ENCODE results near the gene TMEM39B.
A peak's percentile ranks its signal among the peaks of the same experiment; 100 is the strongest.
"Not testable (repeated sequence)": the region's sequence is repeated elsewhere in the genome, so short reads cannot be mapped to it uniquely, and the experiment has no call there.

The TMEM39B gene

GRCh38 chr1:32072622-32073298 lies at the start of gene TMEM39B:
Gene TMEM39B (plus strand): TSS chr1:32072939. CDS start chr1:32073048, 109 bp downstream.
- peak; percentile 89 for DNase-seq (ENCODE audit: low read depth)

- no peak for DNase-seq (ENCODE audit: low read depth)
These were observed 49.4 kb upstream of the TMEM39B start for GRCh38 chr1:32023351-32023750.

- no peak for DNase-seq (ENCODE audit: low read depth)
These were observed 47.2 kb upstream of the TMEM39B start for GRCh38 chr1:32025515-32025914.

GRCh38 chr1:32028746-32029145 lies 44.0 kb upstream of the TMEM39B start:
- no peak for DNase-seq (ENCODE audit: low read depth)

- DNase-seq (ENCODE audit: low read depth) = no peak
These were observed 41.0 kb upstream of the TMEM39B start for GRCh38 chr1:32031578-32032274.

GRCh38 chr1:32032275-32032615 lies 40.5 kb upstream of the TMEM39B start:
- DNase-seq (ENCODE audit: low read depth) = no peak

- DNase-seq (ENCODE audit: low read depth) = no peak
These were observed 37.6 kb upstream of the TMEM39B start for GRCh38 chr1:32035119-32035518.

DNA sequence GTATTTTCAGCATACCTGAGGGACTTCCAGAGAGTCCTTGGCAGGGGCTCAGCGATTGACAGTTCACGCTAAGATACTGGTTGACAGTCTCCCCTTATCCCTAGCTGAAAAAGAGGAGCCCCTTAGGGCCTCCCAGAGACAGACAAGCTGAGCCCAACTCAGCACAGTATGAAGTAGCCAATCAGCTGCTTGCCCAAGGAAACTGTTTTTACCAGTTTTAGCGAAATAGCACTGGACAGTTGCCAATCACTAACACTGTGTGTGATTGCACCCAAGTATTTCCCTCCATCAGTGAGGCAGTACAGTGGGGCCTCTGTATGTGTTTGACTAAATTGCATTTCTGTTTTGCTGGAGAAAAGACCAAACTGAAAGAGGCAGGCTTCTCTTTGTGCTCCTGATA lies 32.0 kb upstream of the TMEM39B start:
- DNase-seq (ENCODE audit: low read depth) = no peak

DNA sequence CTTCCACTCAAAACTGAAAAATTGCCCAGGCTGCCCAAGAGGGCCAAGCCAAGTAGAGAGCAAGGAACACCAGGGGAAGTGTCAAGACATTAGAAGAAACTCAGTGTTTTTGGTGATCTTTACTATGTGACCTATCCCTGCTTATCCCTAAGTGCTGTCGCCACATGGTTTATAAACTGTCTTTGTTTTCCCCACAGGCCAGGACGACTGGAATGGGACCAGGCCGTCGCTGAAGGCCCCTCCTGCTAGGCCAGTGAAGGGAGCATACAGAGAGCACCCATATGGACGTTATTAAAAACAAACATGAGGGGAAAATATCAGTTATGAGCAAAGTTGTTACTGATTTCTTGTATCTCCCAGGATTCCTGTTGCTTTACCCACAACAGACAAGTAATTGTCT lies 30.4 kb upstream of the TMEM39B start:
- no peak for DNase-seq (ENCODE audit: low read depth)

DNA sequence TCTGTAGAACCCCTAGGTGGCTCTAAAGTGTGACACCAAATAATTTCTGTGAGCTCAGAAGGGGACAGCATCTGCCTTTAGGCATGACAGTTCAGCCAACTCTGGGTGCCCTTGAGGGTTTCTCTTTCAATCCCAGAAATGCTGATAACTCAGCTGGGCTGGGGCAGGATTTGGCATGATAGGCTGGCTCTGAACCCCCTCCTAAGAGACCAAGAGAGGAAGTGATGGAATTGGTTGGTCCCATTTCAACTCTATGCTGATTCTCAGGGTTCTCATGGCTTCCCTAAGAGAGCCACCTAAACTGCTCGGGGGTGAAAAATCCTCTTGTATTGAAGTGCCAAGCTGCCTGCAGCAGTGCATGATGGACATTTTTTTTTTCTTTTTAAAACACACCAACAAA lies 28.5 kb upstream of the TMEM39B start:
- DNase-seq (ENCODE audit: low read depth) = no peak

- no peak for DNase-seq (ENCODE audit: low read depth)
These were observed 27.0 kb upstream of the TMEM39B start for GRCh38 chr1:32045772-32046171.

GRCh38 chr1:32047701-32048100 lies 25.0 kb upstream of the TMEM39B start:
- DNase-seq (ENCODE audit: low read depth) = no peak

- DNase-seq (ENCODE audit: low read depth) = no peak
These were observed 24.3 kb upstream of the TMEM39B start for GRCh38 chr1:32048440-32048839.

DNA sequence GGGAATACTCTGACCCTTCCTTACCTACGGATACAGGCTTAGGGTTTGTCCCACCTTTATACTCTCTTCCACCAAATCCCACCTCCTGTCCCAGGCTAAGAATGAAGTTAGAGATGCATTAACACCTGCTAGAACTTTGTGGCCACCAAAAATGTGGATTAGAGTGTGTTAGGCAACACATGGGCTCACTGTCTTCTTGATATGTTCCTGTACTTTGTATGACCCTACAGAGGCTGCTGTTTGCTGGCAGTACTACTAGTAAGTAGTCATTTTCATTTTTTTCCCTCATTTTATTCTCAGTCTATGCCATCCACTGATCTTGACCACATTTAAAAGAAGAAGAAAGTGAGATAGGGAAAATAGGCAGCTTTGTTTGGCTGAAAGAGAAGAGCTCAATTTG lies 21.0 kb upstream of the TMEM39B start:
- DNase-seq (ENCODE audit: low read depth) = no peak

GRCh38 chr1:32052887-32053286 lies 19.9 kb upstream of the TMEM39B start:
- no peak for DNase-seq (ENCODE audit: low read depth)

DNA sequence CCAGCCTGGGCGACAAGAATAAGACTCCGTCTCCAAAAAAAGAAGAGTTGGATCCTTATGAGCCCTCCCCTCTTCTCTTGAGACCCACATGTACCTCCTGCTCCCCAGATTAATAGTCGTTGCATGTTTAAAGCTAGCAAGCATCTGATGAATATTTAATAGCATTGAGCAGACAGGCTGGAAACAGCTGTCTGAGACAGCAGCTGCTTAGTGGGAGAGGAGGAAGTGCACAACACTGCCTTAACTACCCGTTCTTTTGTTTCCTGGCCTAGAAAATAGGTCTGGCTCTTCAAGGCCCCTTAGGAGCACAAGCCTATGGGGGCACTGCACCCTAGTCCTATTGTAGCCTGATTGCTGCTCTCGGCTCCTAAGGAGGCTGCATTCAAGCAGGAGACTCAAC lies 17.3 kb upstream of the TMEM39B start:
- DNase-seq (ENCODE audit: low read depth) = no peak

- DNase-seq (ENCODE audit: low read depth) = no peak
These were observed 16.1 kb upstream of the TMEM39B start for GRCh38 chr1:32056598-32056997.

- DNase-seq (ENCODE audit: low read depth) = no peak
These were observed 11.8 kb upstream of the TMEM39B start for GRCh38 chr1:32060914-32061313.

GRCh38 chr1:32062867-32063230 lies 9.9 kb upstream of the TMEM39B start:
- no peak for DNase-seq (ENCODE audit: low read depth)

DNA sequence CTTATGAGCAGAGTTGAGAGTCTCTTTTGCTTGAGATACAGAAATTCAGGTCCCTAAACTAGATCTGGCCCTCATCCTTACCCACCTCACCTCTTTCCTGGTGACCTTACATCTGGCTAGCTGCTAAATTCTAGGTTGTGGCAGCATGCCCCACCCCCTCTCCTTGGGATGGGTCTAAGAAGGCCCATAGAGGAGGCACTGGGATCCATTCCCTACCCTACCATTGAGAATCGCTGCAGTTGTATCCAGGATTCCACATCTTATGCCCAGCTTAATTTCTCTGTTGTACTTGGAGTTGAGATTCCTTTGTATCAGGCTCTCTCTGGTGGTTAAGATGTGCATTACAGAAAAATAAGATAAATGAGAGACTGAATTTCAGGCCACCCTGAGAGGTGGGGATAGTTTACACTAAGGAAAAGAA lies 9.5 kb upstream of the TMEM39B start:
- no peak for DNase-seq (ENCODE audit: low read depth)

DNA sequence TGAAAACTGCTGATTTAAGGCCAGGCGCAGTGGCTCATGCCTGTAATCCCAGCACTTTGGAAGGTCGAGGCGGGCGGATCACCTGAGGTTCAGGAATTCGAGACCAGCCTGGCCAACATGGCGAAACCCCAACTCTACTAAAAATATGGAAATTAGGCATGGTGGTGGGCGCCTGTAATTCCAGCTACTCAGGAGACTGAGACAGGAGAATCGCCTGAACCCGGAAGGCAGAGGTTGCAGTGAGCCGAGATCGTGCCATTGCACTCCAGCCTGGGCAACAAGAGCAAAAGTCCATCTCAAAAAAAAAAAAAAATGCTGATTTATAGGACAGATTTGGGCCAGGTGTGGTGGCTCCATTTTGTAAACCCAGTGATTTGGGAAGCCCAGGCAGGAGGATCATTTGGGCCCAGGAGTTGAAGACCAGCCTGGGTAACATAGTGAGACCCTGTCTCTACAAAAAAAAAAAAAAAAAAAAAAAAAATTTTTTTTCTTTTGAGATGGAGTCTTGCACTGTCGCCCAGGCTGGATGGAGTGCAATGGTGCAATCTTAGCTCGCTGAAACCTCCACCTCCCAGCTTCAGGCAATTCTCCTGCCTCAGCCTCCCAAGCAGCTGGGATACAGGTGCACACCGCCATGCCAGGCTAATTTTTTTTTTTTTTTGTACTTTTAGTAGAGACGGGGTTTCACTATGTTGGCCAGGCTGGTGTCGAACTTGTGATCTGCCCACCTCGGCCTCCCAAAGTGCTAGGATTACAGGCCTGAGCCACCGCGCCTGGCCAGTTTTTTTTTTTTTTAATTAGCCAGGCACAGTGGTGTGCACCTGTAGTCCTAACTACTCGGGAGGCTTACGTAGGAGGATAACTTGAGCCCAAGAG lies 6.9 kb upstream of the TMEM39B start:
- not testable (repeated sequence) for DNase-seq (ENCODE audit: low read depth)

DNA sequence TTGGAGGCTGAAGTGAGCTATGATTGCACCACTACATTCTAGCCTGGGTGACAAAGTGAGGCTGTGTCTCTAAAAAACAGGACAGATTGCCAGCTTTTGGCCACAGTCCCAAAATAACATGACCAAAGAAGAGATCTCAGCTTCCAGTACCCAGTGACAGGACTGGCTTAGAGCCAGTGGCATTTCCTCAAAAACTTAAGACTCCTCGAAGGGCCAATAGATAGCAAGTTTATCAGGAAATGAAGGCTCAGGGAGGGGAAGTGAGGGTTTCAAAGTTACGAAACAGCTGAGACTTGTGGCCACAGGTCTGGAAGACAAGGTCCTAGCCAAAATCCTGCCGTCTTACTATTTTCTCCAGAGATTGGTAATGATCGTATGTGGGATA lies 6.3 kb upstream of the TMEM39B start:
- DNase-seq (ENCODE audit: low read depth) = no peak

- no peak for DNase-seq (ENCODE audit: low read depth)
These were observed 3.7 kb upstream of the TMEM39B start for GRCh38 chr1:32068957-32069588.

All from activated T-helper 9 cell treated with anti-CD3 and anti-CD28 coated beads, Interleukin-2, amount 50 U/mL, for 16 hours (primary cell).